Thoracic aorta (tissue), 2 donors: Measurements from ENCODE around the gene ARID1B. TPM values are rescaled to one million over a fixed set of nuclear protein-coding genes. Genes with fewer than 3 reads are reported as not detected.

Source experiments
- ATAC-seq: fragments of 150-250 bp; one replicate; pipeline ENCODE4 v1.8.0; 2017; ENCODE audit warnings: low read depth; ENCODE audit not compliant: insufficient number of reproducible peaks, low FRiP score
- DNase-seq: peaks from one replicate; pipeline ENCODE4 v3.0.0-alpha.2; 2020; ENCODE audit warnings: low spot score
- H3K27ac ChIP-seq, 2 donors: fragments of 200-600 bp; sonication (generic); 1 replicate in 1 of 2; 2 replicates in 1 of 2; pipeline ENCODE4 v1.5.1; 2016; ENCODE audit warnings: mild to moderate bottlenecking in 2 of 2, moderate library complexity in 2 of 2
- H3K27me3 ChIP-seq: fragments of 200-600 bp; sonication (generic); replicated peaks from 2 replicates; pipeline ENCODE4 v1.6.0; 2016; ENCODE audit warnings: mild to moderate bottlenecking; ENCODE audit not compliant: insufficient read depth
- H3K36me3 ChIP-seq: fragments of 200-600 bp; sonication (generic); one replicate; pipeline ENCODE4 v1.5.1; 2016
- H3K4me1 ChIP-seq, 2 donors: fragments of 200-600 bp; sonication (generic); 1 replicate in 1 of 2; 2 replicates in 1 of 2; pipeline versions ENCODE4 v1.5.1 to v1.6.0; 2016; ENCODE audit warnings: low read depth in 2 of 2, mild to moderate bottlenecking in 1 of 2; ENCODE audit not compliant: control insufficient read depth in 1 of 2
- H3K4me3 ChIP-seq: fragments of 200-600 bp; sonication (generic); 2 replicates; pipeline ENCODE4 v1.5.1; 2016; ENCODE audit warnings: mild to moderate bottlenecking
- H3K9me3 ChIP-seq: fragments of 200-600 bp; sonication (generic); 2 replicates; pipeline ENCODE4 v1.5.1; 2016
- CTCF ChIP-seq: fragments of 200-600 bp; sonication (generic); IDR thresholded peaks from one replicate; pipeline ENCODE4 v1.5.1; 2019; ENCODE audit warnings: antibody characterized with exemption
- total RNA-seq, 2 donors: library from RNA; depleted of rRNA; stranded (reverse); fragments of >200 nt; gene quantifications; one replicate each; pipeline versions ENCODE4 v1.1.0 to v1.2.3, GENCODE V29; 2016

ARID1B gene
- total RNA-seq, 2 donors from 2014 or later: 120 to 158 TPM

GRCh38 chr6:157086632-157087031 lies 309.5 kb downstream of the ARID1B start:
- H3K4me3 ChIP-seq: no peak overlapping the region
- no peak for ATAC-seq
- no peak for TF ChIP-seq CTCF
- no peak for DNase-seq
- peaks cover 3% of the 10 kb centered on the region for H3K36me3 ChIP-seq
- no peaks in the 10 kb centered on the region for H3K4me1 ChIP-seq
- no peak overlapping the region for H3K27ac ChIP-seq
- no peaks in the 10 kb centered on the region for H3K9me3 ChIP-seq
- no peaks in the 10 kb centered on the region for H3K27me3 ChIP-seq

GRCh38 chr6:157087974-157088373 lies 310.8 kb downstream of the ARID1B start:
- H3K9me3 ChIP-seq: no peaks in the 10 kb centered on the region
- no peak overlapping the region for H3K27ac ChIP-seq
- peaks cover 3% of the 10 kb centered on the region for H3K36me3 ChIP-seq
- ATAC-seq (no peak), DNase-seq (no peak)
- H3K4me1 ChIP-seq: no peaks in the 10 kb centered on the region
- TF ChIP-seq CTCF: no peak
- no peaks in the 10 kb centered on the region for H3K27me3 ChIP-seq
- H3K4me3 ChIP-seq: no peak overlapping the region

GRCh38 chr6:157088841-157089240 lies 311.7 kb downstream of the ARID1B start:
- no peaks in the 10 kb centered on the region for H3K27me3 ChIP-seq
- H3K4me3 ChIP-seq: no peak overlapping the region
- peaks cover 0 to 5% of the 10 kb centered on the region in 2 donors for H3K4me1 ChIP-seq
- no peak overlapping the region for H3K27ac ChIP-seq
- ATAC-seq (no peak), DNase-seq (no peak)
- H3K36me3 ChIP-seq: peaks cover 3% of the 10 kb centered on the region
- no peak for TF ChIP-seq CTCF
- no peaks in the 10 kb centered on the region for H3K9me3 ChIP-seq

DNA sequence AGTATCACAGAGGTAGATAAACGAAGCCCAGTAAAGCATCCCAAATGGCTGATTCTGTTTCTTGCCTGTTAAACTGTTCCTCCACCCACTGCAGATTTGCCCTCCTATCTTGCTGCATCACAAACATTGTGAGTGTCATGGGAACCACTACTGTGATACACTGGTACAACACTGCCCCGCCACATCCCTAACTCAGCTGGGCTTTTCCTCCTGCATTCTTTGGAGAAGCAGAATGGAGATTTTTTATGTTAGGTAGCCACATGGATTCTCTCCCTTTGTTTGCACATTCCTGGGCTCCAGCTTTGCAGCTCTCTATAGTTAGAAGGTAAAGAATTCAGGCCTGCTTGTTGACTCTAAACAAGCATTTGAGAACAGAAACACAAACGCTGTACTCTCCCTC lies 312.1 kb downstream of the ARID1B start:
- H3K27me3 ChIP-seq: no peaks in the 10 kb centered on the region
- H3K27ac ChIP-seq: no peak overlapping the region
- H3K4me1 ChIP-seq: peaks cover 0 to 6% of the 10 kb centered on the region in 2 donors
- TF ChIP-seq CTCF: no peak
- H3K4me3 ChIP-seq: no peak overlapping the region
- DNase-seq: no peak
- peaks cover 3% of the 10 kb centered on the region for H3K36me3 ChIP-seq
- H3K9me3 ChIP-seq: no peaks in the 10 kb centered on the region
- ATAC-seq: no peak

- no peak for ATAC-seq
- Histone ChIP-seq H3K4me3 (no peak overlapping the region), H3K27me3 (no peaks in the 10 kb centered on the region), H3K9me3 (no peaks in the 10 kb centered on the region), H3K36me3 (peaks cover 3% of the 10 kb centered on the region), H3K27ac (no peak overlapping the region), H3K4me1 (peaks cover 0 to 6% of the 10 kb centered on the region in 2 donors)
- no peak for TF ChIP-seq CTCF
- DNase-seq: no peak
Observed at GRCh38 chr6:157089851-157090250, 312.7 kb downstream of the ARID1B start.
